Progenitor cell of endocrine pancreas (in vitro differentiated cells): ENCODE measurements around the gene GPR26. TPM values are rescaled to one million over a fixed set of nuclear protein-coding genes. Genes with fewer than 3 reads are reported as not detected.

Source experiments
- DNase-seq: peaks from one replicate; pipeline ENCODE4 v3.0.0; 2021; ENCODE audit warnings: low spot score; ENCODE audit not compliant: unreplicated experiment
- H3K27ac Mint-ChIP-seq: 2 replicates; pipeline ENCODE4 v1.8.0; 2021; ENCODE audit warnings: mild to moderate bottlenecking, moderate library complexity, mixed read lengths
- H3K27me3 Mint-ChIP-seq: 2 replicates; pipeline ENCODE4 v1.8.0; 2021; ENCODE audit warnings: mixed read lengths
- H3K36me3 Mint-ChIP-seq: 2 replicates; pipeline ENCODE4 v1.8.0; 2022; ENCODE audit warnings: mixed read lengths; ENCODE audit not compliant: insufficient read depth
- H3K4me1 Mint-ChIP-seq: 2 replicates; pipeline ENCODE4 v1.8.0; 2021; ENCODE audit warnings: low read depth, mixed read lengths
- H3K4me3 Mint-ChIP-seq: 2 replicates; pipeline ENCODE4 v1.8.0; 2021; ENCODE audit warnings: low read depth, mild to moderate bottlenecking, moderate library complexity, mixed read lengths
- H3K9me3 Mint-ChIP-seq: 2 replicates; pipeline ENCODE4 v1.8.0; 2021; ENCODE audit warnings: low read depth, mixed read lengths
- CTCF ChIP-seq: fragments of 200-600 bp; sonication (generic); IDR thresholded peaks from one replicate; pipeline ENCODE4 v1.5.0; 2021; ENCODE audit warnings: antibody characterized with exemption, mild to moderate bottlenecking; ENCODE audit not compliant: unreplicated experiment
- total RNA-seq: library from RNA; stranded (reverse); gene quantifications from 2 replicates; pipeline ENCODE4 v1.2.1, GENCODE V29; 2021

The GPR26 gene
- total RNA-seq, 1 donor from 2014 or later: not detected

- peaks cover 36% of the 10 kb centered on the region for H3K27me3 Mint-ChIP-seq
- no peak overlapping the region for H3K27ac Mint-ChIP-seq
- no peaks in the 10 kb centered on the region for H3K9me3 Mint-ChIP-seq
- no peak overlapping the region for H3K4me3 Mint-ChIP-seq
- H3K36me3 Mint-ChIP-seq: no peaks in the 10 kb centered on the region
- no peak for TF ChIP-seq CTCF
- no peak for DNase-seq
- no peaks in the 10 kb centered on the region for H3K4me1 Mint-ChIP-seq
Observed at GRCh38 chr10:123689880-123690279, 23.7 kb downstream of the GPR26 start.

- Mint-ChIP-seq H3K4me3 (no peak overlapping the region), H3K27me3 (peaks cover 9% of the 10 kb centered on the region), H3K4me1 (peaks cover 11% of the 10 kb centered on the region), H3K36me3 (no peaks in the 10 kb centered on the region), H3K9me3 (no peaks in the 10 kb centered on the region), H3K27ac (no peak overlapping the region)
- no peak for DNase-seq
- TF ChIP-seq CTCF: no peak
Observed at GRCh38 chr10:123703195-123703790, 37.1 kb downstream of the GPR26 start.

- H3K9me3 Mint-ChIP-seq: no peaks in the 10 kb centered on the region
- no peaks in the 10 kb centered on the region for H3K36me3 Mint-ChIP-seq
- no peak for DNase-seq
- no peak for TF ChIP-seq CTCF
- peaks cover 16% of the 10 kb centered on the region for H3K27me3 Mint-ChIP-seq
- no peak overlapping the region for H3K27ac Mint-ChIP-seq
- no peak overlapping the region for H3K4me3 Mint-ChIP-seq
- H3K4me1 Mint-ChIP-seq: peaks cover 11% of the 10 kb centered on the region
Observed at GRCh38 chr10:123704076-123704475, 37.9 kb downstream of the GPR26 start.

- Mint-ChIP-seq H3K27ac (no peak overlapping the region), H3K4me3 (no peak overlapping the region), H3K27me3 (peaks cover 22% of the 10 kb centered on the region), H3K4me1 (peaks cover 11% of the 10 kb centered on the region), H3K9me3 (no peaks in the 10 kb centered on the region), H3K36me3 (no peaks in the 10 kb centered on the region)
- DNase-seq: no peak
- TF ChIP-seq CTCF: no peak
Observed at GRCh38 chr10:123704812-123705211, 38.7 kb downstream of the GPR26 start.

- H3K9me3 Mint-ChIP-seq: no peaks in the 10 kb centered on the region
- H3K4me1 Mint-ChIP-seq: peaks cover 11% of the 10 kb centered on the region
- H3K4me3 Mint-ChIP-seq: no peak overlapping the region
- H3K27ac Mint-ChIP-seq: no peak overlapping the region
- peaks cover 25% of the 10 kb centered on the region for H3K27me3 Mint-ChIP-seq
- DNase-seq: no peak
- H3K36me3 Mint-ChIP-seq: no peaks in the 10 kb centered on the region
- TF ChIP-seq CTCF: no peak
Observed at GRCh38 chr10:123706236-123706635, 40.1 kb downstream of the GPR26 start.
